ENCODE measurements around the gene COL16A1.

COL16A1 gene

GRCh38 chr1:31695327-31695726, 8.5 kb downstream of the COL16A1 start:
- Histone ChIP-seq H3K36me3 (ENCODE audit: control insufficient read depth in 2 of 2, insufficient read depth in 1 of 2, low read length in 2 of 2) (no peaks in the 10 kb centered on the region), H3K27ac (ENCODE audit: extremely low read depth, low read depth, low read length) (no peak overlapping the region), H3K9me3 (ENCODE audit: control insufficient read depth, insufficient read depth, low read depth, low read length) (no peaks in the 10 kb centered on the region), H3K4me1 (ENCODE audit: control insufficient read depth, insufficient read depth, low read length) (no peaks in the 10 kb centered on the region; the same call in 1 of the 2 replicates), H3K4me3 (ENCODE audit: low read depth, low read length) (no peak overlapping the region)
- ChIA-PET POLR2A (no interaction called here), CTCF (no interaction called here)
- no peak for TF ChIP-seq TCF7L2 (IDR thresholded peaks at IDR 0.05; ENCODE audit: borderline replicate concordance, low read depth, low read length)
- TF ChIP-seq HIC1 (tag by site-specific recombination; IDR thresholded peaks at IDR 0.05): 0 out of 2 replicates have a peak, but pooled peaks have one; percentile 21
- no peak for TF ChIP-seq ZNF518A (tag by site-specific recombination; conservative IDR thresholded peaks at IDR 0.05; ENCODE audit: low read depth)
- TF ChIP-seq ZIC2 (tag by site-specific recombination; IDR thresholded peaks at IDR 0.05): peak; percentile 41; the same call in 1 of the 2 replicates
- TF ChIP-seq ZNF341 (tag by site-specific recombination; IDR thresholded peaks at IDR 0.05; ENCODE audit: low read depth): no peak
- TF ChIP-seq, protein P1, sequence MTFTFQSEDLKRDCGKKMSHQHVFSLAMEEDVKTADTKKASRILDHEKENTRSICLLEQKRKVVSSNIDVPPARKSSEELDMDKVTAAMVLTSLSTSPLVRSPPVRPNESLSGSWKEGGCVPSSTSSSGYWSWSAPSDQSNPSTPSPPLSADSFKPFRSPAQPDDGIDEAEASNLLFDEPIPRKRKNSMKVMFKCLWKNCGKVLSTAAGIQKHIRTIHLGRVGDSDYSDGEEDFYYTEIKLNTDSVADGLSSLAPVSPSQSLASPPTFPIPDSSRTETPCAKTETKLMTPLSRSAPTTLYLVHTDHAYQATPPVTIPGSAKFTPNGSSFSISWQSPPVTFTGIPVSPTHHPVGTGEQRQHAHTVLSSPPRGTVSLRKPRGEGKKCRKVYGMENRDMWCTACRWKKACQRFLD (tag by site-specific recombination; IDR thresholded peaks at IDR 0.05): no peak
- TF ChIP-seq ZNF280C (tag by site-specific recombination; IDR thresholded peaks at IDR 0.05): no peak

- Histone ChIP-seq H3K36me3 (ENCODE audit: control insufficient read depth in 2 of 2, insufficient read depth in 1 of 2, low read length in 2 of 2) (no peaks in the 10 kb centered on the region), H3K27ac (ENCODE audit: extremely low read depth, low read depth, low read length) (no peak overlapping the region), H3K9me3 (ENCODE audit: control insufficient read depth, insufficient read depth, low read depth, low read length) (no peaks in the 10 kb centered on the region), H3K4me3 (ENCODE audit: low read depth, low read length) (no peak overlapping the region), H3K4me1 (ENCODE audit: control insufficient read depth, insufficient read depth, low read length) (no peaks in the 10 kb centered on the region)
- ChIA-PET POLR2A (interaction anchor here (0.7 kb wide), 1 partner anchor 9 kb away, joined by 7 read pairs; the partner anchor contains the start of gene COL16A1), CTCF (interaction anchor here (0.6 to 1.1 kb wide), 4 partner anchors 22 to 60 kb away, joined by 3 to 5 read pairs (median 3); no protein-coding TSS in a partner anchor)
- TF ChIP-seq ZNF596 (tag by site-specific recombination; IDR thresholded peaks at IDR 0.05): no peak
- TF ChIP-seq, protein P2, sequence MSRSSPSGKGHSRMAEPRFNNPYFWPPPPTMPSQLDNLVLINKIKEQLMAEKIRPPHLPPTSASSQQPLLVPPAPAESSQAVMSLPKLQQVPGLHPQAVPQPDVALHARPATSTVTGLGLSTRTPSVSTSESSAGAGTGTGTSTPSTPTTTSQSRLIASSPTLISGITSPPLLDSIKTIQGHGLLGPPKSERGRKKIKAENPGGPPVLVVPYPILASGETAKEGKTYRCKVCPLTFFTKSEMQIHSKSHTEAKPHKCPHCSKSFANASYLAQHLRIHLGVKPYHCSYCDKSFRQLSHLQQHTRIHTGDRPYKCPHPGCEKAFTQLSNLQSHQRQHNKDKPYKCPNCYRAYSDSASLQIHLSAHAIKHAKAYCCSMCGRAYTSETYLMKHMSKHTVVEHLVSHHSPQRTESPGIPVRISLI (tag by site-specific recombination; IDR thresholded peaks at IDR 0.05): no peak
- TF ChIP-seq ZNF654 (tag by site-specific recombination; IDR thresholded peaks at IDR 0.05; ENCODE audit: low read depth): no peak
- TF ChIP-seq ZNF341 (tag by site-specific recombination; IDR thresholded peaks at IDR 0.05; ENCODE audit: low read depth): no peak
- no peak for TF ChIP-seq PRDM1 (tag by site-specific recombination; IDR thresholded peaks at IDR 0.05)
- TF ChIP-seq ZNF354C (tag by site-specific recombination; IDR thresholded peaks at IDR 0.05; ENCODE audit: borderline replicate concordance, low read depth): no peak
- no peak for TF ChIP-seq REST (tag by site-specific recombination; IDR thresholded peaks at IDR 0.05)
- TF ChIP-seq SALL2 (tag by site-specific recombination; IDR thresholded peaks at IDR 0.05; ENCODE audit: borderline replicate concordance): no peak
- TF ChIP-seq PRDM4 (tag by site-specific recombination; IDR thresholded peaks at IDR 0.05): no peak
Measured at GRCh38 chr1:31694964-31695313, 8.9 kb downstream of the COL16A1 start.
